ENCODE results near the gene RASGRP4. TPM values are rescaled to one million over a fixed set of nuclear protein-coding genes. Genes with fewer than 3 reads are reported as not detected.

Gene RASGRP4
- total and polyA plus RNA-seq, 2 experiments from 2014 or later: 0.35 to 0.80 TPM

DNA sequence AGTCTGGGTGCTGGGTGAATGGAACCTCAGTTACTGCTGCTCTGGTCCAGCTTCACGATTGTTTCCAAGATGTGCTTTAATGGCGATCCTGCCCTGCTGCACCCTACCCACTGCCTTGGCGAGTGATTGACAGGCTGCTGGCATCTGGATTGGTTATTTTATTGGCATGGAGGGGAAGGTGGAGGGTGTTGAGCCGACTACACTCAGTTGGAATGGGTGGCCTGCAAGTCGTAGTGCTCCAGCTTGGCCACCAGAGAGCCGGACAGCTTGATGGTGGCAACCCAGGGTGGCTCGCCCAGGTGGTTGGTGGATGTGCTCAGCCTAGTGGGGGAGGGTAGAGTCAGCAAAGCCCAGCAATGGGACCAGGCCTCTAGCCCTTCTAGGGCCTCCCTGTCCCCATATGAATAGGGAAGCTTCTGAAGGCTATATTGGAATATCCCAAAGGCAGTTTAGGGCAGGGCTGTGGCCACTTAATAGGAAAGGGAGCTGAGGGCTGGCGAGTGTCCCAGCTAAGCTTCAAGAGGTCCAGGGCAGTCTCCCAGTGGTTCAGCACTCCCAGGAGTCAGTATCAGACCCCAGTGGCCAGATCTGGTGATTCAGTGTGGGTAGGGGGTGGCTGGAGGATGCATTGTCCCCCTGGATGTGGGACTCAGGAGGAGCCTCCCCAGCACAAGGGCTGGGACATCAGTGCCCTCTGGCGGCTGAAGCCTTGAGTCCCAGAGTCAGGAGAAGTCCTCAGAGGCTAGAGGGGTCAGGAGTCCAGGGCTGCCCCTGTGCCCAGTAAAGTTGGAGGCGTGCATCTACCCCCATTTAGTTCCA is 41.6 kb downstream of the RASGRP4 start:
- H3K27ac ChIP-seq: no peak overlapping the region

DNA sequence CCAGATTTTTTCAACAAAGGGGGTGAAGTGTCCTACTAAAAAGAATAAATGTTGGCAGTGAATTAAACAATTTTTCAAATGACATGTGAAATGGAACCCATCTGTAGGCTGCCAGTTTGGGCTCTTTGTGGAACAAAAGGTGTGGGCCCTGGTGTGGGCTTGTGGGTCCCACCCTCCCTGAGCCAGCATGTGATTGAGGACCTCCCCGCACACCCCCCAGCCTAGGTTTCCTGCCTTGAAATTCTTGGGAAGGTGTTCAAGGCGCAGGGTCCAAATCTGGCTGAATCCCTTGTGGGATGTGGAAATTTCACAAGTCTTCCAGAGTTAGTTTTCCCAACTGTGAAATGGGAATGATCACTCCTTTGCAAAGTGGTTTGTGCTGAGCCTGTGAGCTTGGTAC is 42.3 kb downstream of the RASGRP4 start:
- TF ChIP-seq, protein P1, sequence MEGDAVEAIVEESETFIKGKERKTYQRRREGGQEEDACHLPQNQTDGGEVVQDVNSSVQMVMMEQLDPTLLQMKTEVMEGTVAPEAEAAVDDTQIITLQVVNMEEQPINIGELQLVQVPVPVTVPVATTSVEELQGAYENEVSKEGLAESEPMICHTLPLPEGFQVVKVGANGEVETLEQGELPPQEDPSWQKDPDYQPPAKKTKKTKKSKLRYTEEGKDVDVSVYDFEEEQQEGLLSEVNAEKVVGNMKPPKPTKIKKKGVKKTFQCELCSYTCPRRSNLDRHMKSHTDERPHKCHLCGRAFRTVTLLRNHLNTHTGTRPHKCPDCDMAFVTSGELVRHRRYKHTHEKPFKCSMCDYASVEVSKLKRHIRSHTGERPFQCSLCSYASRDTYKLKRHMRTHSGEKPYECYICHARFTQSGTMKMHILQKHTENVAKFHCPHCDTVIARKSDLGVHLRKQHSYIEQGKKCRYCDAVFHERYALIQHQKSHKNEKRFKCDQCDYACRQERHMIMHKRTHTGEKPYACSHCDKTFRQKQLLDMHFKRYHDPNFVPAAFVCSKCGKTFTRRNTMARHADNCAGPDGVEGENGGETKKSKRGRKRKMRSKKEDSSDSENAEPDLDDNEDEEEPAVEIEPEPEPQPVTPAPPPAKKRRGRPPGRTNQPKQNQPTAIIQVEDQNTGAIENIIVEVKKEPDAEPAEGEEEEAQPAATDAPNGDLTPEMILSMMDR (IDR thresholded peaks at IDR 0.05; ENCODE audit: low read depth, low read length): no peak
- H3K4me3 ChIP-seq: no peak overlapping the region
- H3K36me3 ChIP-seq: peaks cover 28% of the 10 kb centered on the region
- H3K27me3 ChIP-seq: no peaks in the 10 kb centered on the region
- DNase-seq (ENCODE audit: low read depth in 1 of 2, low spot score in 1 of 2): no peak
- H3K27ac ChIP-seq: no peak overlapping the region
- no peaks in the 10 kb centered on the region for H3K4me1 ChIP-seq (ENCODE audit: low read depth)
- H3K9me3 ChIP-seq (ENCODE audit: low read depth): no peaks in the 10 kb centered on the region

More for the DNA sequence above, 41.6 kb downstream of the RASGRP4 start:
- peak in 1 of 2 donors; percentile 38 for DNase-seq (ENCODE audit: low read depth in 1 of 2, low spot score in 1 of 2)
- no peaks in the 10 kb centered on the region for H3K4me1 ChIP-seq (ENCODE audit: low read depth)
- no peaks in the 10 kb centered on the region for H3K9me3 ChIP-seq (ENCODE audit: low read depth)
- H3K36me3 ChIP-seq: peaks cover 26% of the 10 kb centered on the region
- no peak overlapping the region for H3K4me3 ChIP-seq
- TF ChIP-seq, protein P1 (IDR thresholded peaks at IDR 0.05; ENCODE audit: low read depth, low read length): peak; percentile 46
- H3K27me3 ChIP-seq: no peaks in the 10 kb centered on the region

- Histone ChIP-seq H3K4me3 (no peak overlapping the region), H3K27me3 (no peaks in the 10 kb centered on the region), H3K9me3 (ENCODE audit: low read depth) (no peaks in the 10 kb centered on the region), H3K36me3 (peaks cover 28% of the 10 kb centered on the region), H3K4me1 (ENCODE audit: low read depth) (no peaks in the 10 kb centered on the region), H3K27ac (no peak overlapping the region)
- TF ChIP-seq, protein P1 (IDR thresholded peaks at IDR 0.05; ENCODE audit: low read depth, low read length): no peak
- no peak for DNase-seq (ENCODE audit: low read depth in 1 of 2, low spot score in 1 of 2)
These were observed 42.8 kb downstream of the RASGRP4 start for GRCh38 chr19:38383184-38383583.

DNA sequence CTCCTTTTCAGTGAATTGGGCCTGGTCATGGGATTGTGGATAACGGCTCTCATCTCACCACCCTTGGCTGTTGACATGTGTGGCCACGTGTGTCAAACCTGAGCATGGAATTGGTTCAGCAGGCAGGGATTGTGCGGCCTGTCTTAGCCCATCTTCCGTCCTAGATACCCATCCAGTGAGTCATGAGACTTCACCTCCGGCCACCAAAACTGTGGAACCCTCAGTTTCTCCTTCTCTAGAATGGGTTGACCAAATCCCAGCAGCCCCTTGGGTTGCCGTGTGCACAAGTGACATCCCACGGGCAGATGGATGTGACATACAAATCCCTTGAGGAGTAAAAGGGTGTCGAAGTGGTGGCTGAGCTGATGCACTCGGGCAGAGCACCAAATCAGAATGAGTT is 44.9 kb downstream of the RASGRP4 start:
- Histone ChIP-seq H3K36me3 (peaks cover 28% of the 10 kb centered on the region), H3K27me3 (no peaks in the 10 kb centered on the region), H3K27ac (no peak overlapping the region), H3K4me3 (no peak overlapping the region), H3K4me1 (ENCODE audit: low read depth) (no peaks in the 10 kb centered on the region), H3K9me3 (ENCODE audit: low read depth) (no peaks in the 10 kb centered on the region)
- no peak for DNase-seq (ENCODE audit: low read depth in 1 of 2, low spot score in 1 of 2)
- TF ChIP-seq, protein P1 (IDR thresholded peaks at IDR 0.05; ENCODE audit: low read depth, low read length): no peak

- TF ChIP-seq, protein P1 (IDR thresholded peaks at IDR 0.05; ENCODE audit: low read depth, low read length): no peak
- DNase-seq (ENCODE audit: low read depth in 1 of 2, low spot score in 1 of 2): no peak
- Histone ChIP-seq H3K27ac (no peak overlapping the region), H3K27me3 (no peaks in the 10 kb centered on the region), H3K36me3 (peaks cover 26% of the 10 kb centered on the region), H3K4me1 (ENCODE audit: low read depth) (no peaks in the 10 kb centered on the region), H3K4me3 (no peak overlapping the region), H3K9me3 (ENCODE audit: low read depth) (no peaks in the 10 kb centered on the region)
These were observed 47.2 kb downstream of the RASGRP4 start for GRCh38 chr19:38378866-38379265.

Measured in cardiac muscle cell (in vitro differentiated cells and primary cell).